ACHN (cell line): ENCODE measurements around the gene ATP1A2.

Source experiments
- DNase-seq: peaks from one replicate; pipeline ENCODE4 v3.0.0-alpha.2; 2015
- in situ Hi-C: cut with HindIII; loops from 2 replicates; pipeline ENCODE4 v1.10.0; 2017; ENCODE audit warnings: low sequenced_read_pairs, low pct_ligation_motif_present, low pct_unique_long_range_greater_than_20kb

The ATP1A2 gene

DNA sequence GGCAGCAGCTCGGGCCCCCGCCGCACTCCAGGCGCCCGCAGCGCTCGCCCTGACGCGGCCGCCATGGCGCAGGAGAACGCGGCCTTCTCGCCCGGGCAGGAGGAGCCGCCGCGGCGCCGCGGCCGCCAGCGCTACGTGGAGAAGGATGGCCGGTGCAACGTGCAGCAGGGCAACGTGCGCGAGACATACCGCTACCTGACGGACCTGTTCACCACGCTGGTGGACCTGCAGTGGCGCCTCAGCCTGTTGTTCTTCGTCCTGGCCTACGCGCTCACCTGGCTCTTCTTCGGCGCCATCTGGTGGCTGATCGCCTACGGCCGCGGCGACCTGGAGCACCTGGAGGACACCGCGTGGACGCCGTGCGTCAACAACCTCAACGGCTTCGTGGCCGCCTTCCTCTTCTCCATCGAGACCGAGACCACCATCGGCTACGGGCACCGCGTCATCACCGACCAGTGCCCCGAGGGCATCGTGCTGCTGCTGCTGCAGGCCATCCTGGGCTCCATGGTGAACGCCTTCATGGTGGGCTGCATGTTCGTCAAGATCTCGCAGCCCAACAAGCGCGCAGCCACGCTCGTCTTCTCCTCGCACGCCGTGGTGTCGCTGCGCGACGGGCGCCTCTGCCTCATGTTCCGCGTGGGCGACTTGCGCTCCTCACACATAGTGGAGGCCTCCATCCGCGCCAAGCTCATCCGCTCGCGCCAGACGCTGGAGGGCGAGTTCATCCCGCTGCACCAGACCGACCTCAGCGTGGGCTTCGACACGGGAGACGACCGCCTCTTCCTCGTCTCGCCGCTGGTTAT lies 31.4 kb upstream of the ATP1A2 start:
- peak; percentile 41 for DNase-seq
- in situ Hi-C loops, result no loop called here

DNA sequence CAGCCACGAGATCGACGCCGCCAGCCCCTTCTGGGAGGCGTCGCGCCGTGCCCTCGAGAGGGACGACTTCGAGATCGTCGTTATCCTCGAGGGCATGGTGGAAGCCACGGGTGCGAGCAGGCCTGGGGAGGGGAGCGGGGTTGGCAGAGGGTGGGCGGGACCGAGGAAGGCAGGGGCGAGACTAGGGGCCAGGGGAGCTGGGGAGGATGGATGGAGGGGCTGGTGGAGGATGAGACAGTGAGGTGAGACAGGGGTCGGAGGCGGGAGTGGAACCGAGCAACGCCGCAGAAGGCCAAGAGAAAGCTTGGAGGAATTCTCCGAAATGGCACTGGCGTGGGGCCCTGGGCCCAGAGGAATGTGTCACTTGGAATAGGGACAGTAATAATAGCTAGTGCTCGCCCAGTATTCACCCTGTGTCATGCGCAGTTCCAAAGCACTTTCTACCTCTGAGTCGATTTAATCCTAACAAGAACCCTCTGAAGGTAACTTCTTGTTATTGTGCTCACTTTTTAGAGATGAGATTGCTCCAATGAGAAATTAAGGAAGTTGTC lies 30.7 kb upstream of the ATP1A2 start:
- in situ Hi-C loops, result no loop called here
- DNase-seq, result no peak

DNA sequence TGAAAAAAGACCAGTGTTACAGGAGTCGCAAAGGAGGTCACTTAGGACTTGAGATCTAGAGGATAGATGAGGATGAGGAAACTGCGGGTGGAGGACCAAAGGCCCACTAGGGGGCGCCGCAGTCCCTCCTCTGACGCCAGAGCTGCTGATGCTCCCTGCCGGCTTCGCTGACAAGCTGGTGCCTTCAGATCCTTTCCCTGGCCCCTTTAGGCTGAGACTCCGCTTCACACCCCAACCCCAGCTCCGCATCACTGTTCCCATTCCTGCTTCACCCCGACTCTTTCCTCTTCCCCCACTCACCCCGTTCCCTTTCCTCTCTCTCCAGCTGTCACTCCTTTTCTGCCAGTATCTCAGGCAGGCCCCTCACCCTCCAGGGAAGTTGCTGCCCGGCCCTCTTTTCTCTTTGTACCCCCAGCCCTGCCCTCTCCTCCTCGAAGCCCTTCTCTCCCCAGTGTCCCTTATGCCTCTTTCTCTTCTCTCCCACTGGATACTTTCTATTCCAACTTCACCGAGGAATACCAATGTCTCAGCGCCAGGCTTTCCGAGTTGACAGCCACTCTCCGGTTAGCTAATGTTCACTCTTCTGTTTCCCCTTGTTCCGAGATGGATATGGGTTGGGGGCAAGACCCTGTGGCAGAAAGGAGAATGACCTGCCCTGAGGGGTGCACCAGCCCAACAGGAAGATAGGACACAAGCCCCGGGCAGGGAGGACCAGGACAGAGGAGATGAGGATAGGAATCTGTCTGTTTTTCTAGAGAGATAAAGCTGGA lies 29.7 kb upstream of the ATP1A2 start:
- peak; percentile 80 for DNase-seq
- in situ Hi-C loops, result no loop called here

DNA sequence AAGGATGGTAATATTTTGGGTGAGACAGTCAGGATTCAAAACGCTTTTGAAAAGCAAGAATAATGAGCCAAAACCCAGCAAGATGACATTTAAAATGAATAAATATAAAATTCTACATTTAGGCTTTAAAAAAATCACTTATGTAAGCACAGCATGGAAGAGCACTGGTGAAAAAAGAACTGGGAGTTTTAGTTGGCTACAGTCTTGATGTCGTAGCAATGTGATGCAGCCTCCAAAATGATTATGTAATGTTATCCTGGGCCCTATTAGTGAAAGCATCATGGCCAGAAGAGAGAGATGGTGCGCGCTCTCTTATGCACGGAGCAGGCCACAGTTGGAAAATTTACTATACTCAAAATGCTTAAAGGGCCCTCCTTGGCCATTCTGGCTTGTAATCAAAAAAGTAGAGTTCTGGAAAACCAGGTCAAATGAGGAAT lies 29.1 kb upstream of the ATP1A2 start:
- in situ Hi-C loops, result no loop called here
- no peak for DNase-seq

DNA sequence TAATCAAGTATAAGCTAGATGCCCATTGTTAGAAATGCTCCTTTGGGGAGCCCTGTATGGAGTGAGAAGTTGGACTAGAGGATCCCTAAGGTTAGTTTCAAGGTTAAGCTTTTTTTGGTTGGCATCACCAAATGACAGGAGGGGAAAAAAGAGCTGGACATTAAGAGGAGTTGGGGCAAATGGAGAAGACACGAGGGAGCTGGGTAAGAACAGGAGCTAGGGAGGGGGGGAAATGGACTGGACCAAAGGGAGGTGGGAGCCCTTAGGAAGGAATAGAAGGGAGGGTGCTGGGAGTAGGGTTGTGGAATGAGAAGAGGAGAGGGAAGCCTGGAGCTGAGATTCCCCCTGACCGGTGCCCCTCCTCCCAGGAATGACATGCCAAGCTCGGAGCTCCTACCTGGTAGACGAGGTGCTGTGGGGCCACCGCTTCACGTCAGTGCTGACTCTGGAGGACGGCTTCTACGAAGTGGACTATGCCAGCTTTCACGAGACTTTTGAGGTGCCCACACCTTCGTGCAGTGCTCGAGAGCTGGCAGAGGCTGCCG lies 28.4 kb upstream of the ATP1A2 start:
- in situ Hi-C loops, result no loop called here

DNA sequence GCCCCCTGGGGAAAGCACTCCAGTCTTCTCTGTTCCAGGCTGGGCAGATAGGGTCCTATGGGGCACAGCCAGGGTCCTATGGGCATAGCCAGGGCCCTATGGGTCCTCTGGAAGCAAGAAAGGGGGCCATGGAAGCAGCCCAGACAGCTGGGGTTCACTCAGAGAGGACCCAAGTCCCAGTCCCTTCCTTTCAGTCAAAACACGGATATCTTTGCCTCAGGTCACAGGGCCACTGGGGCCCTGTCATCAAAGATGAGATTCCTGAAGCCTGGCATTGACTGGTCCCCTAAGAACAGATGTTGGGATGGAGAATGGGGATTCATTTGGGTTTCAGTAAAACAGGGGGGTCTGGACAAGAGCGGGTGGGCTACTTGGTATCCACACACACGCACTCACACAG lies 25.7 kb upstream of the ATP1A2 start:
- DNase-seq, result no peak
- in situ Hi-C loops, result no loop called here

More for the DNA sequence above, 28.4 kb upstream of the ATP1A2 start:
- no peak for DNase-seq

DNA sequence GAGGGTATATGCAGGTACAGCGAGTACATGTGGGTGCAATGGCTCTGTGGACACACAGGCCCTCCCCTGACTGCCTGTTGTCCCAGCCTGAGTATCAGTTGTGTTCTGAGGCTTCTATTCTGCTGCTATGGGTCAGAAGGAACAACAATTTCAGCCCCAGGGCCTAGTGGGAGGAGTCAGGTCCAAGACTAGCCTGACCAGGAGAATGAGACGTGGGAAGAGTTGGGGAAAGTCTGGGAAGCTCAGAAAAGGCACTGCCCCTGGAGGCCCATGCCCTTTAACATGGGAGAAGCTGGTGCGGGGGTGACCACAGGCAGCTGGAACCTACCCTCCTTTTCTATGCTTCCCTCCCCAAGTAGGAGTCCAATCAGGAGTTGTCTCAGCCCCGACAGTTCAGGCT lies 24.8 kb upstream of the ATP1A2 start:
- DNase-seq, result no peak
- in situ Hi-C loops, result no loop called here

DNA sequence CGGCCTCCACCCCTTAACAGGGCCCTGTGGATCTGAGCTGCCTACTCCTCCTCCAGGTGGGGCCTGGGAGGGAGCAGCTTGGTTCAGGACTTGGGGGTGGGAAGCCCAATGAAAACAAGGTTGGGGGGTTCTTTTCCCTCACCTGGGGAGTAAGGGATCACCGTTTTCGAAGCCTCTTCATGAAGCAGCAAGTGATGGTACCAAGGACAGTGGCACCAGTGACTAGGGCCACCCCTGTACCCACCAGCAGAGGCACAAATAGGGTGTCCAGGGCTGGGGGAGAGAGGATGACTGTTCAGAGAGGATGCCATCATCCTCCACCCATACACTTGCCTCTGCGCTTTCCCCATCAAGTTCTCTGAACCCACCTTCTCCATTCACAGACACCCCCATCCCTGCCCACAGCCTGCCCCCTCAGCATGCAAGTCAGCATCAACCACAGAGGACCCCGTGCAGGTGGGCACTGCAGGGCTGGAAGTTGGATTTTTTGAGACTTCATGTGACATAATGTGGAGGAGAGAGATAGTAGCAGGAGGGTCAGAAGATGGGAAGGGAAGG lies 23.8 kb upstream of the ATP1A2 start:
- in situ Hi-C loops, result no loop called here
- DNase-seq, result no peak

DNA sequence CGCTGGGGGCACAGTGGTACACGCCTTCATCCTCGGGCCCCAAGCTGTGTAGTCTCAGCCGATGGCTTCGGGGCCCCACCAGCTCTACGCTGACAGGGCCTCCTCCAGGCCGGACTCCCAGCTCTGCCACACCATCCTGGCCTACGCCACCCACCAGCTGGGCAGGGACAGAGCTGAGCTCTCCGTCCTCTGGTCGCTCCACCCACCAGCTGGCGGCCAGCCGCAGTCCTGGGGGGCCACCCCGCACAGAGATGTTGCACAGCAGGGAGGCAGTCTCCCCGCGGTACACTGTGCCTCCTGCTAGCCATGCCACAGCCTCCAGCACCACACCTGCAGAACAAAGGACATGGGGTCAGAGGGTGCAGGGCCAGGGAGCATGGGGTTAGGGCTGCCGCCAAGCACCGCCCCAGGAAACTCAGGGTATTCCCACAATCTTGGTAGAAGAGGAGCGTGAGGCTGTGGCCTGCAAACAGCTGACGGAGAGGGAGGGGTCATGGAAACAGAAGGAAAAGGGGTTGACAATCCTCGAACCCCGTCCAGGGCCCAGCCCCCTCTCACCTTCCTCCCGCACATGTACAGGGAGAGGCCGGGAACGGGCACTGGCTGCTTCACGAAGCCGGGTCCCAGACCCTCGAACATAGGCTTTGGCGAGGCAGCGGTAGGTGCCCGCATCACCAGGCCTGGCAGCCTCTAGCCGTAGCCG lies 23.0 kb upstream of the ATP1A2 start:
- in situ Hi-C loops, result no loop called here

DNA sequence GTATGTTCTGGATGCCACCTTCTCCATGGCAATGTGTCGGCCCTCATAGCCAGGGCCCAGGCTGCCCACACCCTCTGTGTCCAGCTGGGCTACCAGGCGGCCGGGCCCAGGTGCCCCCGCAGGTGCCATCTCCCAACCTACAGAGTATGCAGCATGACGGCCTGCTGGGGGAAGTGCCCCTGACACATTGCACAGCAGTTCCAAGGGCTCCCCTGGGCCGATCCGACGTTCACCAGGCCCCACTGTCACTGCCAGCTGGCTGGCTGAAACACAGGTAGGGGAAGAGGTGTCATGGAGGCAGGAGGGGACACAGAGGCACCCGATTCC lies 22.5 kb upstream of the ATP1A2 start:
- in situ Hi-C loops, result no loop called here
- no peak for DNase-seq

More for the DNA sequence above, 23.0 kb upstream of the ATP1A2 start:
- no peak for DNase-seq

DNA sequence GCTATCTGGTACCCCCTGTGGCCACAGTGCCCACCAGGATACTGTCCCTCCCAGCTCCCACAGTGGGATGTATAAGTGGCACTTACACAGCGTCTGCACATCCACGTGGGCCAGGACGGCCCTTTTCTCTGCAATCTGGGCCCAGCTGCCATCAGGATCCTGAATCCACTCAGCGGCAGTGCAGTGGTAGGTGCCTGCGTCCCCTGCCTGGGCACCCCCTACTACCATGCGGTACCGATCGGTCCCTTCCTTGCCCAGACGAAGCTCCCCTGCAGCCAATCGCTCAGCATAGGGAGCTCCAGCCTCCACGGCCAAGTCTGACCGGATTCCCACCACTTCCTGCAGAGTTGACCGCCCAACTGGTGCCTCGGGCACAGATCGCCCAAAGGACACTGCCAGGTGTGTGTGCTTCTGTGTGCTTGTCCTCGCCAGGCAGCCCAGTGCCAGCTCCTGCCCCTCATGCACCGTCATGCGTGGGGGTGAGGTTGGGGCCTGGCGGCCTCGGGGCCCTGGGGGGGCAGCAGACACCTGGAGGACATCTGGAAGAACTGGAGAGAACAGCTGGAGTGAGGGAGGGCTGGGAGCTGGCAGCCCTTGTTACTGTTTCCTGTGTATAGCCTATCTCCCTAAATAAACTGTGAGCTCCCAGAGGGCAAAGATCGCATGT lies 21.8 kb upstream of the ATP1A2 start:
- DNase-seq, result no peak
- in situ Hi-C loops, result no loop called here

DNA sequence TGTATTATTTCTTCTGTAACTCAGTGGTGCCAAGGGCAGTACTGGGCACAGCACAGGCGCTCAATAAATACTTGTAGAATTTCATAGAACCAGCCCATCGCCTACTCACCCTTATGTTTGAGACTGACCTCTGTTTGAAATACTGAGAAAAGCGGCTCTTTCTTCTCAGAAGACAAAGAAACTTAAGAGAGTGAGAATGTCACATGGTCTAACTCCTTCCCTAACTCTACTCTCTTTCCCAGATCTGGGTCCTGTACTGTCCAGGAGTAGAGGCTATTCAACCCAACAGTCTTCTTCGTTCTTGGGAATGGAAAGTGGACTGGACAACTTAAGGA lies 21.3 kb upstream of the ATP1A2 start:
- in situ Hi-C loops, result no loop called here
- no peak for DNase-seq

DNA sequence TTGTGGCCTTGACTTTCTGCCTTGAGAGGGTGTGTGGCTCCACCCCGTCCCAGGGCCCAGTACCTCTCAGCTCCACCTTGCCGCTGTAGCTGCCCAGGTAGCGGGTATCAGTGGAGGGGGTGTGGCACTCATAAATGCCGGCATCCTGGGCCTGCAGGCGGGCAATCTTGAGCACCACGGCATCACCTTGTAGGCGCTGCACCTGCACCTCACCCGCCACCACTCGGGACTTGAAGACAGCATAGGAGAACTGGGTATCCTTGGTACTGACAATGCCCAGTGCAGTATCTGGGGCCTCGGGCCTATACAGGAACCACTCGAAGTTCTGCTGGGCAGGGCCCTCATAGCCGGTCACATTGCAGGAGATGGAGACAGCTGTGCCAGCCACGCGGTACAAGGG lies 20.8 kb upstream of the ATP1A2 start:
- no peak for DNase-seq
- in situ Hi-C loops, result no loop called here

DNA sequence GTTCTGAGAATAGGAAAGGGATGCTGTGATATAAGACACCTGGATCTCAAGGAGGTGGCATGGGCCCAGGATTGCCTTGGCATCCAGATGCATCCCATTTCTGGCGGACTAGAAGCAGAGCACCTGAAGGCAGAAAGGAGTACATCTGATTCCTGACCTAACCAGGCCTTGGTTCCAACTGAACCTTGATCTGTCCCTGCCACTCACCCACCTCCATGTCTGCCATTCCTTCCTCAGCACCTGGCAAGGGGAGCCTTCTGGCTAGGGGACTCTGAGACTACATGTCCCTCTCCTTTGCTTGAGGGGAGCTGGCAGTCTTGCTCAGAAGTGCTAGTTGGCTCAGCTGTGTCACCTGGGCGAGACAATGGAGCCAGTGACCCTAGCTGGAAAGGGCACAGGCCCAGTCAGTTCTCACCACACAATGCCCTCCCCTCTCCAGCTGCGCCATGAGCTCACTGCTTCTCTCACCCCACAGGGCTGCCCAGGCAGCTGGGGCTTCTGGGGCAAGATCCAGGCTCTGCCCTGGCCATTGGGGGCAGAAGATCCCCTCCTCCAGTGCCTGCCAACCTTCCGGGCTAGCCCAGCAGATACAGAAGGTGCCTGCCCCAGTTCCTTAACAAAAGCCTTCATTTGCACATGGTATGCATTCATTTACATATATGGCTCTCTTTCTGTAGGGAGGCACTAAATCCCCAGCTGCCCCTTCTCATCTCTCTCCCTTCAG lies 20.0 kb upstream of the ATP1A2 start:
- no peak for DNase-seq
- in situ Hi-C loops, result no loop called here

DNA sequence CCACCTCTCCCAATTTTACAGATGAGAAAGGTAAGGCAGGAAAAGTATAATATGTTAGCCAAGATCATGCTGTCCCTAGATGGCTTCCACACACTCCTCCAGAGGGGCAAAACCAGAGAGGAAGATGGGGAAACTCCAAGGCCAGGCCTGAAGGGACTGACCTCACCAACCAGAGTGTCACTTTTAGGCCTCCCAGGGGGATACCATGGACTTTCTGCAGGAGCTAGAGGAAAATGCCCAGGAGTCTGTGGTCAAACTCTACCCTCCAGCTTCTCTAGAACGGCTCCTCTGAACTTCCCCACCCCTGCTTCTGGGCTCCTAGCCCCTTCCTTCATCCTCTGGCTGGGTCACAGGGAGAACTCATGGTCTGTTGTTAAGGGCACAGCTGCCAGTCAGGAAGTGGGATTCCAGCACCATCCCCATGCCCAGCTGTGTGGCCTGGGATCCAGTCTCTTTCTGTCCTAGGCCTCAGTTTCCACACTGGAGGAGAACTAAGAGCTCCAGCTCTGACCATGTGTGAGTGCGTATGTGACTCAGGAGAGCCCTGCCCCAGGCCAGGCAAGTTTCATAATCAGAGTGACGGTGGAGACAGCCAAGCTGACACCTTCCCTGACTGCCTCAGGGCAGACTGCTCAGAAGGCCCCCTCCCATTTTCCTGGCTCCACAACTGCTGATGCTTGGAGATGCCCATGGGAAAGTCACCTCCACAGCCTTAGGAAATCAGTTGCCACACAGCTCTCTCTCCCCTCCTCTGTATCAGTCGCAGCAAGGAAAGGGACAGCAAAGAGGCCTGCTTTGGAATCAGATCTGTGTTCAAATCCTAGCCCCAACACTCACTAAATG lies 19.1 kb upstream of the ATP1A2 start:
- in situ Hi-C loops, result no loop called here
- DNase-seq, result no peak

DNA sequence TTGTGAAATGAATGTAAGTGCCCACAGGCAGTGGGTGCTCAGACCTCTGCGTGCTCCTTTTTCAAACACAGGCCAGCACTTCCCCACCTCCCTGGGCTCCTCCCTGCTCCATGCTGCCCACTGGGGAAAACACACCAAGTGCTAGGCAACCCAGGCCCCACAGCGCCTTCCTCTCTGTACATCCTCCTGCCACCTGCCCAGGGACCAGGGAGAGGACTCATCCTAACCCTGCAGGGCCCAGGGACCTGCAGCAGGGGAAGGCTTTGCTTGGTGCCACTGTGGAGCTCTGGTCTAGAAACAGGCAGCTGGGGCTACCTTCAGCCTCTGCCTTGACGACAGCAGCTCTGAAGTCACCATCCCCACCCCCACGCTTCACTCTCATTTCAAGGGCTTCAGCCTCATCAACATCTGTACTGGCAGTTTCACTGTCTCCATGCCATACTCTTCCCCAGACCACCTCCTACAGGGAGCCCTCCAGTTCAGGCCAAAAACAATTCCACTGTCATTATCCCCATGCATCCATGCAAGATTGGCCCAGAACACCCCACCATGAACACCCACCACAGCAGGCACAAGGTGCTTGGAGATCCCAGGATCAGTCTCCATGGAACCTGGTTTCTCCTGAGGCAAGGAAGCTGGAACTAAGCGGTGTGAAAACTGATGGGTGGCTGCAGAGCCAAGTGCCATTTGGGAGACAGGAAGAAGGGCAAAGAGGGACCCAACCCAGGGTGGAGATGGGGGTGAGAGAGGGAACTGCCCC lies 18.2 kb upstream of the ATP1A2 start:
- DNase-seq, result no peak
- in situ Hi-C loops, result no loop called here
